ENCODE measurements around the gene GGACT.

The GGACT gene

GRCh38 chr13:100604918-100605710 lies 16.5 kb upstream of the GGACT start:
- peaks cover 34% of the 10 kb centered on the region; the same call in 1 of the 2 replicates for H3K36me3 ChIP-seq (ENCODE audit: insufficient read depth, low read length)
- no peak overlapping the region for H3K4me2 ChIP-seq (ENCODE audit: insufficient read depth, low read length)
- H3K27me3 ChIP-seq (ENCODE audit: insufficient read depth, low read length, poor library complexity): no peaks in the 10 kb centered on the region
- TF ChIP-seq CTCF (IDR thresholded peaks at IDR 0.05; ENCODE audit: borderline replicate concordance, extremely low read depth, low read length, poor library complexity, severe bottlenecking) (no peak), EZH2 (IDR thresholded peaks at IDR 0.05; ENCODE audit: borderline replicate concordance, low read depth, low read length, severe bottlenecking) (no peak)
- no peaks in the 10 kb centered on the region for H4K20me1 ChIP-seq (ENCODE audit: insufficient read depth, low read length)
- no peaks in the 10 kb centered on the region for H3K4me1 ChIP-seq (ENCODE audit: insufficient read depth, low read length)
- no peaks in the 10 kb centered on the region for H3K9me3 ChIP-seq (ENCODE audit: insufficient read depth, low read length, severe bottlenecking)
- H3K79me2 ChIP-seq (ENCODE audit: insufficient read depth, low read length): no peaks in the 10 kb centered on the region
- no peak for ATAC-seq (ENCODE audit: insufficient read depth, low read depth)
- no peak overlapping the region for H3K27ac ChIP-seq (ENCODE audit: low read length)
- DNase-seq: no peak
- no peak overlapping the region for H3K9ac ChIP-seq (ENCODE audit: low read depth, low read length)
- no peak overlapping the region for H2AFZ ChIP-seq (ENCODE audit: low read depth, low read length)
- no peak overlapping the region for H3K4me3 ChIP-seq (ENCODE audit: low read depth in 1 of 2, low read length in 2 of 2)

GRCh38 chr13:100602493-100603111 lies 14.0 kb upstream of the GGACT start:
- DNase-seq (no peak), ATAC-seq (ENCODE audit: insufficient read depth, low read depth) (no peak)
- Histone ChIP-seq H4K20me1 (ENCODE audit: insufficient read depth, low read length) (no peaks in the 10 kb centered on the region), H3K9ac (ENCODE audit: low read depth, low read length) (no peak overlapping the region), H2AFZ (ENCODE audit: low read depth, low read length) (no peak overlapping the region), H3K27me3 (ENCODE audit: insufficient read depth, low read length, poor library complexity) (no peaks in the 10 kb centered on the region), H3K36me3 (ENCODE audit: insufficient read depth, low read length) (peaks cover 21% of the 10 kb centered on the region; the same call in 1 of the 2 replicates), H3K27ac (ENCODE audit: low read length) (no peak overlapping the region), H3K4me3 (ENCODE audit: low read depth in 1 of 2, low read length in 2 of 2) (no peak overlapping the region), H3K9me3 (ENCODE audit: insufficient read depth, low read length, severe bottlenecking) (no peaks in the 10 kb centered on the region), H3K79me2 (ENCODE audit: insufficient read depth, low read length) (no peaks in the 10 kb centered on the region), H3K4me1 (ENCODE audit: insufficient read depth, low read length) (no peaks in the 10 kb centered on the region), H3K4me2 (ENCODE audit: insufficient read depth, low read length) (no peak overlapping the region)
- no peak for TF ChIP-seq EZH2 (IDR thresholded peaks at IDR 0.05; ENCODE audit: borderline replicate concordance, low read depth, low read length, severe bottlenecking)
- no peak for TF ChIP-seq CTCF (IDR thresholded peaks at IDR 0.05; ENCODE audit: borderline replicate concordance, extremely low read depth, low read length, poor library complexity, severe bottlenecking)

GRCh38 chr13:100601716-100602115 lies 13.1 kb upstream of the GGACT start:
- Histone ChIP-seq H3K9me3 (ENCODE audit: insufficient read depth, low read length, severe bottlenecking) (no peaks in the 10 kb centered on the region), H3K4me3 (ENCODE audit: low read depth in 1 of 2, low read length in 2 of 2) (no peak overlapping the region), H4K20me1 (ENCODE audit: insufficient read depth, low read length) (no peaks in the 10 kb centered on the region), H3K27ac (ENCODE audit: low read length) (no peak overlapping the region), H2AFZ (ENCODE audit: low read depth, low read length) (no peak overlapping the region), H3K9ac (ENCODE audit: low read depth, low read length) (no peak overlapping the region), H3K4me2 (ENCODE audit: insufficient read depth, low read length) (no peak overlapping the region), H3K79me2 (ENCODE audit: insufficient read depth, low read length) (no peaks in the 10 kb centered on the region), H3K27me3 (ENCODE audit: insufficient read depth, low read length, poor library complexity) (no peaks in the 10 kb centered on the region), H3K4me1 (ENCODE audit: insufficient read depth, low read length) (no peaks in the 10 kb centered on the region), H3K36me3 (ENCODE audit: insufficient read depth, low read length) (peaks cover 16% of the 10 kb centered on the region; the same call in 1 of the 2 replicates)
- TF ChIP-seq CTCF (IDR thresholded peaks at IDR 0.05; ENCODE audit: borderline replicate concordance, extremely low read depth, low read length, poor library complexity, severe bottlenecking) (no peak), EZH2 (IDR thresholded peaks at IDR 0.05; ENCODE audit: borderline replicate concordance, low read depth, low read length, severe bottlenecking) (no peak)
- DNase-seq: no peak
- ATAC-seq (ENCODE audit: insufficient read depth, low read depth): no peak
